Liver (tissue), 3 donors: ENCODE results near the gene NKD2.

Source experiments
- ATF3 ChIP-seq: IDR thresholded peaks from 2 replicates; pipeline ENCODE4 v1.6.1; 2016; ENCODE audit warnings: antibody characterized with exemption
- CTCF ChIP-seq: fragments of 150-350 bp; IDR thresholded peaks from 2 replicates; pipeline ENCODE4 v1.5.1; 2017; ENCODE audit warnings: improper control_type of control experiment, low read depth, low read length; ENCODE audit not compliant: missing input control
- EGR1 ChIP-seq, 2 donors: IDR thresholded peaks; 2 replicates each; pipeline ENCODE4 v1.6.1; 2016 to 2018; ENCODE audit warnings: antibody characterized with exemption in 2 of 2, low read depth in 2 of 2
- FOXA1 ChIP-seq: IDR thresholded peaks from 2 replicates; pipeline ENCODE4 v1.6.1; 2016; ENCODE audit warnings: antibody characterized with exemption
- GABPA ChIP-seq, 2 donors: IDR thresholded peaks in 1 of 2; conservative IDR thresholded peaks in 1 of 2; 2 replicates each; pipeline ENCODE4 v1.6.1; 2016; ENCODE audit warnings: antibody characterized with exemption in 2 of 2, mild to moderate bottlenecking in 1 of 2, moderate library complexity in 1 of 2
- JUND ChIP-seq, 2 donors: IDR thresholded peaks; 2 replicates each; pipeline ENCODE4 v1.6.1; 2016; ENCODE audit warnings: antibody characterized with exemption in 2 of 2
- MAX ChIP-seq: IDR thresholded peaks from 2 replicates; pipeline ENCODE4 v1.6.1; 2016; ENCODE audit warnings: antibody characterized with exemption
- RAD21 ChIP-seq, 2 donors: IDR thresholded peaks; 2 replicates each; pipeline ENCODE4 v1.6.1; 2016; ENCODE audit warnings: antibody characterized with exemption in 2 of 2, mild to moderate bottlenecking in 2 of 2
- REST ChIP-seq: IDR thresholded peaks from 2 replicates; pipeline ENCODE4 v1.6.1; 2016; ENCODE audit warnings: antibody characterized with exemption, mild to moderate bottlenecking
- SP1 ChIP-seq: IDR thresholded peaks from 2 replicates; pipeline ENCODE4 v1.6.1; 2018; ENCODE audit warnings: antibody characterized with exemption, mild to moderate bottlenecking
- TAF1 ChIP-seq: conservative IDR thresholded peaks from 2 replicates; pipeline ENCODE4 v1.6.1; 2016; ENCODE audit warnings: antibody characterized with exemption, mild to moderate bottlenecking
- YY1 ChIP-seq: IDR thresholded peaks from 2 replicates; pipeline ENCODE4 v1.6.1; 2016; ENCODE audit warnings: antibody characterized with exemption, mild to moderate bottlenecking
- ZBTB33 ChIP-seq: IDR thresholded peaks from 2 replicates; pipeline ENCODE4 v1.6.1; 2016; ENCODE audit warnings: antibody characterized with exemption
- donor health status: healthy.
- donor health status: healthy.

- no peak for TF ChIP-seq CTCF
- TF ChIP-seq REST = no peak
- TF ChIP-seq SP1 = no peak
- TF ChIP-seq RAD21 (IDR thresholded peaks at IDR 0.05) = no peak
- TF ChIP-seq TAF1 = no peak
- TF ChIP-seq YY1 = no peak
- no peak for TF ChIP-seq ZBTB33
- no peak for TF ChIP-seq GABPA (IDR thresholded peaks at IDR 0.05 in 1 of 2, conservative IDR thresholded peaks at IDR 0.05 in 1 of 2)
- TF ChIP-seq FOXA1 = no peak
- TF ChIP-seq ATF3 = no peak
- TF ChIP-seq EGR1 (IDR thresholded peaks at IDR 0.05; ENCODE audit: low read depth in 2 of 2) = no peak
- TF ChIP-seq MAX = no peak
- TF ChIP-seq JUND (IDR thresholded peaks at IDR 0.05) = no peak
Measured at GRCh38 chr5:1013948-1014301, 5.3 kb downstream of the NKD2 start.
